ENCODE results near the gene PIK3CB. TPM values are rescaled to one million over a fixed set of nuclear protein-coding genes. Genes with fewer than 3 reads are reported as not detected.
A peak's percentile ranks its signal among the peaks of the same experiment; 100 is the strongest.

PIK3CB gene
- total RNA-seq, 1 experiment from 2014 or later: 73.9 TPM

GRCh38 chr3:138827222-138827621, 7.5 kb downstream of the PIK3CB start:
- no peak for DNase-seq (ENCODE audit: low read depth, low spot score)
- no peak for ATAC-seq
- TF ChIP-seq SIN3A (IDR thresholded peaks at IDR 0.05; ENCODE audit: borderline replicate concordance, insufficient read depth, low read depth, low read length) (no peak), POLR2AphosphoS5 (IDR thresholded peaks at IDR 0.05; ENCODE audit: low read depth, low read length) (no peak), TCF7L2 (IDR thresholded peaks at IDR 0.05; ENCODE audit: low read depth, low read length) (no peak), CTCF (IDR thresholded peaks at IDR 0.05) (no peak), REST (IDR thresholded peaks at IDR 0.05; ENCODE audit: insufficient read depth in 1 of 2, low read depth in 2 of 2, low read length in 1 of 2) (no peak)
- intact Hi-C loops (cut with micrococcal nuclease; ENCODE audit: unreplicated experiment) (no loop called here), in situ Hi-C loops (cut with HindIII; ENCODE audit: low pct_unique_long_range_greater_than_20kb, low sequenced_read_pairs) (no loop called here)
- peaks cover 39% of the 10 kb centered on the region for H3K4me1 ChIP-seq (ENCODE audit: control insufficient read depth, insufficient read depth, low read length)
- no TSS peak for BruUV-seq (replicated peaks)
- no peaks in the 10 kb centered on the region for H3K27me3 ChIP-seq (ENCODE audit: control insufficient read depth, insufficient read depth, low read length)
- no peak overlapping the region for H3K4me3 ChIP-seq (ENCODE audit: low read depth in 2 of 2, low read length in 2 of 2)
- no peak overlapping the region for H3K27ac ChIP-seq (ENCODE audit: low read length)
- H3K36me3 ChIP-seq (ENCODE audit: control insufficient read depth, insufficient read depth, low read length): no peaks in the 10 kb centered on the region
- CTCF ChIA-PET: no interaction called here
- POLR2A ChIA-PET: no interaction called here
- no peaks in the 10 kb centered on the region for H3K9me3 ChIP-seq (ENCODE audit: control insufficient read depth, insufficient read depth, low read depth, low read length)

- Histone ChIP-seq H3K27ac (ENCODE audit: low read length) (peak overlapping the region; percentile 93), H3K36me3 (ENCODE audit: control insufficient read depth, insufficient read depth, low read length) (no peaks in the 10 kb centered on the region), H3K27me3 (ENCODE audit: control insufficient read depth, insufficient read depth, low read length) (no peaks in the 10 kb centered on the region), H3K4me3 (ENCODE audit: low read depth in 2 of 2, low read length in 2 of 2) (no peak overlapping the region), H3K9me3 (ENCODE audit: control insufficient read depth, insufficient read depth, low read depth, low read length) (no peaks in the 10 kb centered on the region), H3K4me1 (ENCODE audit: control insufficient read depth, insufficient read depth, low read length) (peaks cover 35% of the 10 kb centered on the region)
- TF ChIP-seq CTCF (IDR thresholded peaks at IDR 0.05): no peak
- no peak for TF ChIP-seq REST (IDR thresholded peaks at IDR 0.05; ENCODE audit: insufficient read depth in 1 of 2, low read depth in 2 of 2, low read length in 1 of 2)
- TF ChIP-seq TCF7L2 (IDR thresholded peaks at IDR 0.05; ENCODE audit: low read depth, low read length): no peak
- no TSS peak for BruUV-seq (replicated peaks)
- ChIA-PET CTCF (interaction anchor here (1.1 kb wide), 1 partner anchor 111 kb away, joined by 8 read pairs; no protein-coding TSS in a partner anchor), POLR2A (interaction anchor here (0.6 kb wide), 1 partner anchor 9 kb away, joined by 3 read pairs; the partner anchor contains the start of gene PIK3CB)
- intact Hi-C loops (cut with micrococcal nuclease; ENCODE audit: unreplicated experiment): no loop called here
- ATAC-seq (no peak), DNase-seq (ENCODE audit: low read depth, low spot score) (no peak)
- in situ Hi-C loops (cut with HindIII; ENCODE audit: low pct_unique_long_range_greater_than_20kb, low sequenced_read_pairs): no loop called here
Observed at GRCh38 chr3:138825336-138825735, 9.4 kb downstream of the PIK3CB start.
